HepG2 (cell line): Measurements from ENCODE around the gene PJA2. TPM values are rescaled to one million over a fixed set of nuclear protein-coding genes. Genes with fewer than 3 reads are reported as not detected.

ENCODE experiments used
- ATAC-seq: fragments of 200-7000 bp; cut with Tn5 transposase; 3 replicates; pipeline ENCODE4 v1.9.1; 2020; ENCODE audit warnings: mild to moderate bottlenecking, moderate library complexity
- BruUV-seq: library from RNA; stranded (reverse); fragments of 400-500 nt; replicated peaks from 2 replicates; lab custom pipeline; 2021; lab: Mats Ljungman, UMichigan
- CTCF ChIA-PET: fragments of 300-600 bp; formaldehyde crosslinking; extraction: SDS; loops from one replicate; lab custom pipeline; 2021; ENCODE audit warnings: low total read pairs, inconsistent platforms, low intra/inter-chr PET ratio; lab: Yijun Ruan, JAX
- POLR2A ChIA-PET: fragments of 350-600 bp; sonication (Branson Sonifier 250); formaldehyde crosslinking; loops from one replicate; lab custom pipeline; 2020; ENCODE audit warnings: antibody characterized with exemption, inconsistent platforms; lab: Yijun Ruan, JAX
- DNase-seq: peaks from one replicate; pipeline ENCODE4 v3.0.0-alpha.2; 2015; ENCODE audit warnings: low spot score
- FAIRE-seq: peaks from 3 replicates; lab custom pipeline; 2011; peaks lifted over from hg19 to GRCh38; lab: Jason Lieb, UNC
- H2AFZ ChIP-seq: one replicate; pipeline ENCODE4 v1.6.1; 2011; ENCODE audit warnings: low read length, inconsistent platforms
- H3K27ac ChIP-seq: fragments of 300-600 bp; 3 replicates; pipeline ENCODE4 v1.8.0; 2011; ENCODE audit warnings: mixed run types, mild to moderate bottlenecking, mixed read lengths, low read length, inconsistent platforms; ENCODE audit not compliant: insufficient read depth; ENCODE audit errors: extremely low read length
- H3K27me3 ChIP-seq, 2 experiments: fragments of 200-600 bp in 1 of 2; 2 replicates in 1 of 2; 3 replicates in 1 of 2; pipeline versions ENCODE4 v1.6.0 to v1.8.0; 2011; ENCODE audit warnings: low read length in 2 of 2, mild to moderate bottlenecking in 2 of 2, moderate library complexity in 2 of 2, inconsistent platforms in 1 of 2; ENCODE audit not compliant: insufficient read depth in 2 of 2, control insufficient read depth in 1 of 2
- H3K36me3 ChIP-seq, 2 experiments: fragments of 200-600 bp in 1 of 2; replicated peaks in 1 of 2; 2 replicates in 1 of 2; 3 replicates in 1 of 2; pipeline versions ENCODE4 v1.5.1 to v1.8.0; 2011; ENCODE audit warnings: low read length in 2 of 2, inconsistent platforms in 1 of 2; ENCODE audit not compliant: insufficient read depth in 2 of 2, control insufficient read depth in 1 of 2
- H3K4me1 ChIP-seq: 2 replicates; pipeline ENCODE4 v1.5.1; 2012; ENCODE audit warnings: low read length, inconsistent platforms; ENCODE audit not compliant: insufficient read depth
- H3K4me2 ChIP-seq: 2 replicates; pipeline ENCODE4 v1.6.0; 2011; ENCODE audit warnings: low read depth, low read length, inconsistent platforms
- H3K4me3 ChIP-seq, 3 experiments: fragments of 200-600 bp in 1 of 3; sonication (generic), shearing (Covaris generic) in 1 of 3; replicated peaks in 1 of 3; 2 replicates each; pipeline ENCODE4 v1.5.1; 2011 to 2016; ENCODE audit warnings: low read length in 3 of 3, inconsistent platforms in 2 of 3, low read depth in 2 of 3, mild to moderate bottlenecking in 2 of 3, control low read depth in 1 of 3, mixed read lengths in 1 of 3; ENCODE audit not compliant: insufficient read depth in 1 of 3
- H3K79me2 ChIP-seq: one replicate; pipeline ENCODE4 v1.6.1; 2011; ENCODE audit warnings: low read length, inconsistent platforms; ENCODE audit not compliant: insufficient read depth
- H3K9ac ChIP-seq: 2 replicates; pipeline ENCODE4 v1.6.0; 2011; ENCODE audit warnings: mild to moderate bottlenecking, low read depth, low read length, inconsistent platforms; ENCODE audit not compliant: insufficient read depth
- H3K9me3 ChIP-seq: 2 replicates; pipeline ENCODE4 v1.5.1; 2012; ENCODE audit warnings: mild to moderate bottlenecking, low read length
- H4K20me1 ChIP-seq: 2 replicates; pipeline ENCODE4 v1.6.0; 2011; ENCODE audit warnings: inconsistent platforms, mild to moderate bottlenecking, low read length, moderate library complexity; ENCODE audit not compliant: insufficient read depth
- DPF2 ChIP-seq: sonication (generic); formaldehyde crosslinking; IDR thresholded peaks from 2 replicates; pipeline ENCODE4 v1.4.0; 2020; ENCODE audit warnings: mild to moderate bottlenecking, low read depth, missing genetic modification reagents, borderline replicate concordance
- NR3C1 ChIP-seq: sonication (generic); formaldehyde crosslinking; IDR thresholded peaks from 2 replicates; pipeline ENCODE4 v1.4.0; 2020; ENCODE audit warnings: missing genetic modification reagents
- SMARCE1 ChIP-seq: fragments of 450-650 bp; IDR thresholded peaks from 2 replicates; pipeline ENCODE4 v1.6.1; 2017; ENCODE audit warnings: borderline replicate concordance
- STAG1 ChIP-seq: sonication (generic); formaldehyde crosslinking; IDR thresholded peaks from 2 replicates; pipeline ENCODE4 v1.4.0; 2020; ENCODE audit warnings: missing genetic modification reagents
- ZNF230 ChIP-seq: sonication (generic); formaldehyde crosslinking; IDR thresholded peaks from 2 replicates; pipeline ENCODE4 v1.4.0; 2020; ENCODE audit warnings: mild to moderate bottlenecking, missing genetic modification reagents
- in situ Hi-C: cut with HindIII; loops from 2 replicates; pipeline ENCODE4 v1.10.0; 2017; ENCODE audit warnings: low pct_unique_long_range_greater_than_20kb; ENCODE audit not compliant: extremely low pct_ligation_motif_present
- intact Hi-C: fragments of 100-400 bp; cut with micrococcal nuclease; formaldehyde crosslinking; loops from one replicate; pipeline ENCODE4 v1.10.0; 2022; ENCODE audit not compliant: unreplicated experiment
- polyA plus RNA-seq, 8 experiments: library from polyadenylated mRNA; depleted of rRNA in 3 of 8; stranded (reverse) in 7 of 8; unstranded in 1 of 8; fragments of >200 nt; fragmentation: Illumina TruSeq in 4 of 8; extraction: Trizol in 4 of 8; gene quantifications; 2 replicates each; pipeline versions ENCODE4 v1.2.1 to v1.2.3, GENCODE V29; 2011 to 2016; ENCODE audit warnings: low read depth in 4 of 8, missing spikeins in 1 of 8, mixed read lengths in 1 of 8; ENCODE audit not compliant: insufficient read depth in 1 of 8
- total RNA-seq, 5 experiments: library from RNA; depleted of rRNA; stranded (reverse); fragments of >200 nt; fragmentation: Illumina TruSeq; extraction: Trizol; gene quantifications; 2 replicates each; pipeline ENCODE4 v1.2.3, GENCODE V29; 2016; ENCODE audit warnings: low read depth in 1 of 5
- TF ChIP-seq, protein P1 (sequence below): sonication (generic); formaldehyde crosslinking; IDR thresholded peaks from 2 replicates; pipeline ENCODE4 v1.4.0; 2020; ENCODE audit warnings: mild to moderate bottlenecking, missing genetic modification reagents
- TF ChIP-seq, protein P2 (sequence below): sonication (generic); formaldehyde crosslinking; IDR thresholded peaks from 2 replicates; pipeline ENCODE4 v1.5.0; 2020; ENCODE audit warnings: mild to moderate bottlenecking, missing genetic modification reagents, moderate library complexity

Gene PJA2
- total and polyA plus RNA-seq, 2 of the 13 experiments (the other 11 are each of a cell fraction or from before 2014, with no cell fraction given): 39.4 to 41.4 TPM

DNA sequence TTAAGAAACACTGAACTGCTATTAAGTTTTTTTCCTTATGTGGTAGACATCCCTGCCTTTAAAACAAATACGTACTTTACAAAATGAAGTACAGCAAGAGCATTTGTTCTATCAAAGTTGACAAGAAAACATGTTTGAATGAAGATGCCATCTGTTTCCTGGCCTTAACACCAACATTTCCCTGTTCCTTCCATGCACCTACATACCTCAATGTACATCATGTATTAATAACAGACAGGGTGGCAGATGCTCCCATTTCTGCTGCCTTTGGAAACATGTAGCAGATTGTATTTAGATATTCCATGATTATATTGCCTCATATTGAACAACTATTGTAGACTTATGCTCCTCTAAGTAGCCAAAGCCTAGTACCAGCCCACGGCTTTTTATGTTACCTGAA lies 104.4 kb downstream of the PJA2 start (continued):
- TF ChIP-seq, protein P1, sequence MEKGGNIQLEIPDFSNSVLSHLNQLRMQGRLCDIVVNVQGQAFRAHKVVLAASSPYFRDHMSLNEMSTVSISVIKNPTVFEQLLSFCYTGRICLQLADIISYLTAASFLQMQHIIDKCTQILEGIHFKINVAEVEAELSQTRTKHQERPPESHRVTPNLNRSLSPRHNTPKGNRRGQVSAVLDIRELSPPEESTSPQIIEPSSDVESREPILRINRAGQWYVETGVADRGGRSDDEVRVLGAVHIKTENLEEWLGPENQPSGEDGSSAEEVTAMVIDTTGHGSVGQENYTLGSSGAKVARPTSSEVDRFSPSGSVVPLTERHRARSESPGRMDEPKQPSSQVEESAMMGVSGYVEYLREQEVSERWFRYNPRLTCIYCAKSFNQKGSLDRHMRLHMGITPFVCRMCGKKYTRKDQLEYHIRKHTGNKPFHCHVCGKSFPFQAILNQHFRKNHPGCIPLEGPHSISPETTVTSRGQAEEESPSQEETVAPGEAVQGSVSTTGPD (CRISPR knock-in tag): no peak
- TF ChIP-seq NR3C1 (CRISPR knock-in tag) (no peak), DPF2 (CRISPR knock-in tag) (no peak), ZNF230 (CRISPR knock-in tag) (no peak)

DNA sequence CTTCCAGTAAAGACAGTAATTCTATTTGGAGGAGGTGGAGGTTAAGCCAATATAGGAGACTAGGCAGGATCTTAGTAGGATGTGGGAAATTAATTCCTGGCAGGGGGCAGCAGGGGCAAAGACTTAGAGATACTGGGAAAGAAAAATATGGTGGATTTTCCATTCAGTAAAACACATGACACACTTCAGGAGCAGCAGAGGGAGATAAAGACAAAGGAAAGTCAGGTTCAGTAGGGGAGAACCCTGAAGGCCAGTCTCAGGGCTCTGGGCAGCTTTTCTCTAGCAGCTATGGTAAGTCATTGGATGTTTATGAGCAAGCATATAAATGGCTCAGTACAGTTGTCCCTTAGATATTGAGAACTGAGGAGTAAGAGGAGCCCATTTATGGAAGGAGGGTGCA lies 105.5 kb downstream of the PJA2 start:
- no peaks in the 10 kb centered on the region for H3K4me1 ChIP-seq
- POLR2A ChIA-PET: no interaction called here
- peak; percentile 48 for ATAC-seq
- no peaks in the 10 kb centered on the region for H3K9me3 ChIP-seq
- no peak overlapping the region for H2AFZ ChIP-seq
- no TSS peak for BruUV-seq
- no peak overlapping the region for H3K9ac ChIP-seq
- no peak for DNase-seq
- H3K27me3 ChIP-seq: peaks cover 0 to 20% of the 10 kb centered on the region in 2 experiments; a peak in 2 of 5 replicates
- H3K79me2 ChIP-seq: no peaks in the 10 kb centered on the region
- in situ Hi-C loops (no loop called here), intact Hi-C loops (no loop called here)
- no peak overlapping the region for H3K4me2 ChIP-seq
- TF ChIP-seq SMARCE1: no peak
- peak; percentile 37 for TF ChIP-seq STAG1 (CRISPR knock-in tag)
- TF ChIP-seq, protein P2, sequence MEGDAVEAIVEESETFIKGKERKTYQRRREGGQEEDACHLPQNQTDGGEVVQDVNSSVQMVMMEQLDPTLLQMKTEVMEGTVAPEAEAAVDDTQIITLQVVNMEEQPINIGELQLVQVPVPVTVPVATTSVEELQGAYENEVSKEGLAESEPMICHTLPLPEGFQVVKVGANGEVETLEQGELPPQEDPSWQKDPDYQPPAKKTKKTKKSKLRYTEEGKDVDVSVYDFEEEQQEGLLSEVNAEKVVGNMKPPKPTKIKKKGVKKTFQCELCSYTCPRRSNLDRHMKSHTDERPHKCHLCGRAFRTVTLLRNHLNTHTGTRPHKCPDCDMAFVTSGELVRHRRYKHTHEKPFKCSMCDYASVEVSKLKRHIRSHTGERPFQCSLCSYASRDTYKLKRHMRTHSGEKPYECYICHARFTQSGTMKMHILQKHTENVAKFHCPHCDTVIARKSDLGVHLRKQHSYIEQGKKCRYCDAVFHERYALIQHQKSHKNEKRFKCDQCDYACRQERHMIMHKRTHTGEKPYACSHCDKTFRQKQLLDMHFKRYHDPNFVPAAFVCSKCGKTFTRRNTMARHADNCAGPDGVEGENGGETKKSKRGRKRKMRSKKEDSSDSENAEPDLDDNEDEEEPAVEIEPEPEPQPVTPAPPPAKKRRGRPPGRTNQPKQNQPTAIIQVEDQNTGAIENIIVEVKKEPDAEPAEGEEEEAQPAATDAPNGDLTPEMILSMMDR (CRISPR knock-in tag): 0 out of 2 replicates have a peak, but pooled peaks have one; percentile 24
- H3K4me3 ChIP-seq: no peak overlapping the region
- no peak overlapping the region for H3K27ac ChIP-seq
- H4K20me1 ChIP-seq: no peaks in the 10 kb centered on the region
- CTCF ChIA-PET: no interaction called here
- no peaks in the 10 kb centered on the region for H3K36me3 ChIP-seq
- FAIRE-seq: no peak
